Loucy (cell line): ENCODE data around the gene UROD.

Source experiments
- H2AFZ ChIP-seq: fragments of 200-600 bp; sonication (generic); 2 replicates; pipeline ENCODE4 v1.6.0; 2016; ENCODE audit warnings: antibody characterized with exemption, mild to moderate bottlenecking, low read length, moderate library complexity
- H3F3A ChIP-seq: fragments of 200-600 bp; 2 replicates; pipeline ENCODE4 v1.6.0; 2016; ENCODE audit warnings: antibody characterized with exemption, low read depth, mild to moderate bottlenecking
- H3K27me3 ChIP-seq: fragments of 200-600 bp; sonication (generic); 2 replicates; pipeline ENCODE4 v1.6.1; 2014; ENCODE audit warnings: low read length, mild to moderate bottlenecking; ENCODE audit not compliant: insufficient read depth, poor library complexity, severe bottlenecking
- H3K36me3 ChIP-seq: fragments of 200-600 bp; sonication (generic); 2 replicates; pipeline ENCODE4 v1.6.1; 2016; ENCODE audit warnings: low read length; ENCODE audit not compliant: insufficient read depth
- H3K4me1 ChIP-seq: fragments of 200-600 bp; sonication (generic); 2 replicates; pipeline ENCODE4 v1.5.1; 2014; ENCODE audit warnings: low read length, mild to moderate bottlenecking; ENCODE audit not compliant: insufficient read depth, poor library complexity, severe bottlenecking
- H3K4me2 ChIP-seq: fragments of 200-600 bp; sonication (generic); 2 replicates; pipeline ENCODE4 v1.6.0; 2014; ENCODE audit warnings: antibody characterized with exemption, low read length, low read depth, mild to moderate bottlenecking; ENCODE audit not compliant: poor library complexity, severe bottlenecking
- H3K4me3 ChIP-seq: fragments of 200-600 bp; sonication (generic); 2 replicates; pipeline ENCODE4 v1.5.1; 2014; ENCODE audit warnings: low read length, mild to moderate bottlenecking, mixed read lengths; ENCODE audit not compliant: poor library complexity, severe bottlenecking
- H3K79me2 ChIP-seq: fragments of 200-600 bp; sonication (generic); 2 replicates; pipeline ENCODE4 v1.6.1; 2014; ENCODE audit warnings: low read length; ENCODE audit not compliant: insufficient read depth
- H3K9ac ChIP-seq: fragments of 200-600 bp; sonication (generic); 2 replicates; pipeline ENCODE4 v1.6.0; 2014; ENCODE audit warnings: mild to moderate bottlenecking, low read depth, low read length, moderate library complexity; ENCODE audit not compliant: poor library complexity, severe bottlenecking
- H3K9me2 ChIP-seq: fragments of 200-600 bp; sonication (generic); replicated peaks from 2 replicates; pipeline ENCODE4 v1.6.1; 2016; ENCODE audit warnings: low read depth, low read length, mixed read lengths
- H3K9me3 ChIP-seq: fragments of 200-600 bp; sonication (generic); 2 replicates; pipeline ENCODE4 v1.6.1; 2014; ENCODE audit warnings: mild to moderate bottlenecking, antibody characterized with exemption, low read length, low read depth; ENCODE audit not compliant: insufficient read depth
- H4K20me1 ChIP-seq: fragments of 200-600 bp; sonication (generic); 2 replicates; pipeline ENCODE4 v1.6.0; 2014; ENCODE audit warnings: antibody characterized with exemption, low read length, mild to moderate bottlenecking; ENCODE audit not compliant: insufficient read depth, poor library complexity, severe bottlenecking
- EZH2phosphoT487 ChIP-seq: fragments of 200-600 bp; IDR thresholded peaks from 2 replicates; pipeline ENCODE4 v1.6.1; 2018; ENCODE audit warnings: antibody characterized with exemption, mild to moderate bottlenecking, moderate library complexity, borderline replicate concordance
- TF ChIP-seq, protein P1 (sequence below): fragments of 200-600 bp; sonication (generic); conservative IDR thresholded peaks from 2 replicates; pipeline ENCODE4 v1.5.1; 2014; ENCODE audit warnings: mild to moderate bottlenecking, antibody characterized with exemption, low read length

The UROD gene

DNA sequence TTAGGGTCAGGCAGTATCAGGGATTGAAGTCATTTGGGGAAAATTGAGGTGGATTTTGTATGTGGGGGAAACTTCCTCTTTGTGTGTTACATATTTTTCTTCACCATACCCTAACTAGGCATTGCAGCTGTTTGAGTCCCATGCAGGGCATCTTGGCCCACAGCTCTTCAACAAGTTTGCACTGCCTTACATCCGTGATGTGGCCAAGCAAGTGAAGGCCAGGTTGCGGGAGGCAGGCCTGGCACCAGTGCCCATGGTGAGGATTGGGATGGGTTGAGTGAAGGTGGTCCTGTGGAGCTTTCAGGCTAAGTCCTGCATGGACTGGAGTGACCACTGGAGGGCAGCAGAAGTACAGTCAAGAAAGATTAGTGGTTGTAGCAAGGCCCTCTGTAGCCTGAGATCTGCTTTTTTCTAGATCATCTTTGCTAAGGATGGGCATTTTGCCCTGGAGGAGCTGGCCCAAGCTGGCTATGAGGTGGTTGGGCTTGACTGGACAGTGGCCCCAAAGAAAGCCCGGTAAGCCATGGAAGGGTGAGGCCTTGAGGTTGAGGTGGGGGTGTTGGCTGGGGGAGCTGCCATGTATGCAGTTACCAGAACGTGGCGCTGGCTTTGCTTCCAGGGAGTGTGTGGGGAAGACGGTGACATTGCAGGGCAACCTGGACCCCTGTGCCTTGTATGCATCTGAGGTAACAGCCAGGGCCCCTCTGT, 2.4 kb downstream of the UROD start:
- Histone ChIP-seq H4K20me1 (no peaks in the 10 kb centered on the region), H3K4me3 (peak overlapping the region; percentile 86), H3K4me2 (peak overlapping the region; percentile 98), H3K27me3 (no peaks in the 10 kb centered on the region), H3K9ac (no peak overlapping the region), H2AFZ (no peak overlapping the region), H3K36me3 (no peaks in the 10 kb centered on the region), H3K9me2 (no peaks in the 10 kb centered on the region), H3K4me1 (peaks cover 38% of the 10 kb centered on the region), H3F3A (no peaks in the 10 kb centered on the region), H3K79me2 (peaks cover 12% of the 10 kb centered on the region), H3K9me3 (no peaks in the 10 kb centered on the region)
- TF ChIP-seq, protein P1, sequence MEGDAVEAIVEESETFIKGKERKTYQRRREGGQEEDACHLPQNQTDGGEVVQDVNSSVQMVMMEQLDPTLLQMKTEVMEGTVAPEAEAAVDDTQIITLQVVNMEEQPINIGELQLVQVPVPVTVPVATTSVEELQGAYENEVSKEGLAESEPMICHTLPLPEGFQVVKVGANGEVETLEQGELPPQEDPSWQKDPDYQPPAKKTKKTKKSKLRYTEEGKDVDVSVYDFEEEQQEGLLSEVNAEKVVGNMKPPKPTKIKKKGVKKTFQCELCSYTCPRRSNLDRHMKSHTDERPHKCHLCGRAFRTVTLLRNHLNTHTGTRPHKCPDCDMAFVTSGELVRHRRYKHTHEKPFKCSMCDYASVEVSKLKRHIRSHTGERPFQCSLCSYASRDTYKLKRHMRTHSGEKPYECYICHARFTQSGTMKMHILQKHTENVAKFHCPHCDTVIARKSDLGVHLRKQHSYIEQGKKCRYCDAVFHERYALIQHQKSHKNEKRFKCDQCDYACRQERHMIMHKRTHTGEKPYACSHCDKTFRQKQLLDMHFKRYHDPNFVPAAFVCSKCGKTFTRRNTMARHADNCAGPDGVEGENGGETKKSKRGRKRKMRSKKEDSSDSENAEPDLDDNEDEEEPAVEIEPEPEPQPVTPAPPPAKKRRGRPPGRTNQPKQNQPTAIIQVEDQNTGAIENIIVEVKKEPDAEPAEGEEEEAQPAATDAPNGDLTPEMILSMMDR = peak; percentile 94
- TF ChIP-seq EZH2phosphoT487 = no peak

DNA sequence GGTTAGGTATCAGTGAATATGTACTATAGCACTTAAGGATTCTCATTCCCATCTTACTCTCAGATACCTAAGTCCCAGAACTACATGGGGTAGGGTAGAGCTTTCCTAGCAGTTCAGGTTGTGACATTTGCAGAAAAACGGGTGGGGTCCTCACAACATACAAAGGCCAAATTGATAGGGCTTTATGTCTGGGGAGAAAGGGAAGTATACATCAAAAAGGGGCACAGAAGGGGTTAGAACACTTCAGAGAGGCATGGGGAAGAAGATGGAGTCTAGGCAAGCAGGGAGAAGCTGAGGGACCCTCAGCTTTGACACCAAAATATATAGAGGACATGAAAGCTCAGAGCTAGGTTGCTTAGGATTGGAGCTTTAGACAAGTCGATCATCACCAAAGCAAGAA, 3.6 kb downstream of the UROD start:
- H3K9me3 ChIP-seq = no peaks in the 10 kb centered on the region
- no peak overlapping the region for H3K4me3 ChIP-seq
- peaks cover 4% of the 10 kb centered on the region for H3K79me2 ChIP-seq
- no peaks in the 10 kb centered on the region for H4K20me1 ChIP-seq
- no peak for TF ChIP-seq EZH2phosphoT487
- TF ChIP-seq, protein P1 = no peak
- H3K9ac ChIP-seq = no peak overlapping the region
- no peak overlapping the region for H3K4me2 ChIP-seq
- H2AFZ ChIP-seq = no peak overlapping the region
- no peaks in the 10 kb centered on the region for H3F3A ChIP-seq
- no peaks in the 10 kb centered on the region for H3K9me2 ChIP-seq
- H3K27me3 ChIP-seq = no peaks in the 10 kb centered on the region
- H3K4me1 ChIP-seq = peaks cover 35% of the 10 kb centered on the region
- no peaks in the 10 kb centered on the region for H3K36me3 ChIP-seq

DNA sequence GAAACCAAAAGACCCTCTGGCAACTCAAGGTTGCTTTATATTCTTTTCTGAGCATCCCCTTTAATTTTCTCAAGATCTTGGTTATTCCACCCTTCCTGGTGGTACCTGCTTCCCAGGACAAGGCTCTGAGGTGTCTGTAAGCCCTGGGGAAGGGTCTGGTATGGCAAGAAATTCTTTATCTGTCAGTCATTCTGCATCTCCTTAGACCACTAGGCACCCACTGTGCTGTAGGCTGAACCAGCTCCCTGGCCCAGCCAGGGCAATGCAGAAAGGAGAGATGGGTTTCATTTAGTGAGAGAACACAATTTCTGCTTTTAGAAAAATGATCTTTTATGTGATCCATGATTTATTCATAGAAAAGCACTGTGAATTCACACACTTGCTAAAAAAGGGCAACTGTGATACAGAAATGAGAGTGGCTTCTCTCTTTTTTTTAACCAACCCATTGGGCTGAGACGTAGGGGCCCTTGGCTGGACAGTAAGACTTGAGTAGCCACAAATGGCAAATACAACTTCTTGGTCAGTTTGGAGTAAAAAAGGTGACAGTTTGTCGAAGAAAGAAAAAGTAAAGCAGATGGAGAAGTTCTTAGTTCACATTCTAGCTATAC, 4.1 kb downstream of the UROD start:
- Histone ChIP-seq H3K4me2 (no peak overlapping the region), H3K36me3 (no peaks in the 10 kb centered on the region), H2AFZ (no peak overlapping the region), H3K27me3 (no peaks in the 10 kb centered on the region), H3K9me3 (no peaks in the 10 kb centered on the region), H3K9ac (no peak overlapping the region), H3F3A (no peaks in the 10 kb centered on the region), H3K79me2 (no peaks in the 10 kb centered on the region), H3K4me3 (no peak overlapping the region), H3K4me1 (peaks cover 35% of the 10 kb centered on the region), H3K9me2 (no peaks in the 10 kb centered on the region), H4K20me1 (no peaks in the 10 kb centered on the region)
- TF ChIP-seq EZH2phosphoT487 = no peak
- TF ChIP-seq, protein P1 = no peak
